Peyer's patch (tissue), 4 donors: ENCODE results near the gene SLC39A1.

Experiments
- CTCF ChIP-seq, 6 experiments: fragments of 450-650 bp in 4 of 6; fragments of 200-600 bp in 2 of 6; sonication (generic) in 1 of 6; IDR thresholded peaks; one replicate each; pipeline ENCODE4 v1.5.1; 2017 to 2019; ENCODE audit warnings: antibody characterized with exemption in 6 of 6, mild to moderate bottlenecking in 3 of 6, moderate library complexity in 1 of 6
- POLR2A ChIP-seq, 2 donors: fragments of 450-650 bp; IDR thresholded peaks; one replicate each; pipeline ENCODE4 v1.5.1; 2017; ENCODE audit warnings: antibody characterized with exemption in 2 of 2, mild to moderate bottlenecking in 2 of 2, moderate library complexity in 2 of 2

DNA sequence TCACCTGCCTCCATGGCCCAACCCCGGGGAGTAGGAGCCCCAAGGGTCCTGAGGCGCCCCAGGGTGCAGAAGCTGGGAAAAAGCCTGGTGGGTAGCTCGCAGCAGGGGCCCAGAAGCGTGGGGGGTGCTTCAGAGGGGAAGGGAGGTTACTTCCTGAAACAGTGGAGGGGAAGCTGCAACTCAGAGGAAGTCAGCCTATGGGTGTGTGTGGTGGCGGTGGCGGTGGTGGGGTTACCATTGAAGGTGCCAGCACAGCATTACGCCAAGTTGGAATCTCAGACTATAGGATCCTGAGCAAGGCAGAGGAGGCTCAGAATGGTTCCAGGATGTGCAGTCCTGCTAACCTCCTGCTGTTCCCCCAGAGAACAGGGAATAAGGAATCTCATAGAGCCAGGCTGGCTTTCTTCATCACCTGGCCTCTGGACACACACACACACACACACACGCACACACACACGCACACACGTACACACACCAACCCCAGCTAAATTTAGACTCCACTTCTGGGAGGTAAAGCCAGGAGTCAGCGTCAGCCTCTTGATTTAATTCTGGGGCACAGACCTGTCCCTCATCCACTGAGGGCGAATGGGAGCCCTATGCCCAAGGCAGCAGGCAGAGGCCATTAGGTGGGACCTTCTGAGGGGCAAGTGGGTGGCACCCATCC, 18.1 kb downstream of the SLC39A1 start:
- TF ChIP-seq CTCF (IDR thresholded peaks at IDR 0.05) (no peak), POLR2A (IDR thresholded peaks at IDR 0.05) (no peak)
